Raji (cell line): ENCODE data around the gene COL18A1.

Experiments
- POLR2A ChIP-seq: IDR thresholded peaks from 2 replicates; pipeline ENCODE4 v1.6.1; 2011; ENCODE audit warnings: low read depth, low read length, control low read depth; ENCODE audit not compliant: insufficient read depth

Gene COL18A1

DNA sequence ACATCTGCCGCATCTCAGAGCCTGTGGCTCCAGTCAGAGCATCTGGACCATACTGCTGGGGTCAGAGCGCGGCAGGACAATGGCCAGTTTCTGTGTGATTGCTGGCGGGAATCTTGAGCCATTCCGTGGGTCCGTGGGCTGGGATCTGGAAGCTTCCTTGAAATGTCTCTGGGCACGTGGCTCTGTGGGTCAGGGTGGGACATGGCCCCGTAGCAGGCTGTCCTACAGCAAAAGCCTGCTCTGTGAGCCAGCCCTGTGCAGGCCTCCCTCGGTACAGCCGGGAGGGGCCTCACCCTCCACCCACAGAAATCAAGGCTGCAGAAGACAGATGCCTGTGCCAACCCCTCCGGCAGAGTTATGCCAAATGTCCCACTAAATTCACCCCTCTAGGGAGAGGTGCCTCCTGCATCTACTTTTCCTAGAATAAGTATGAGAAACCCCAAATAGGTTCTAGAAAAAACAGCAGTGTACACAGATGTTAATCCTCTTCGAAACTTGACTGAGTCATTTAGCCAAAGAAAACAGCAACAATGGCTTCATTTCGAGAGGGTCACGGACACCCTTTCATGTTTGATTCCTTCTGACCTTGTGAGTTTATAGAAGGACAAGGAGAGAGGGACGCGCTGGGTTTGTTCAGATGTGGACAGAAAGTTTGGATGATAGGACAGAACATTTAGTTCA, 27.8 kb downstream of the COL18A1 start:
- TF ChIP-seq POLR2A: no peak

GRCh38 chr21:45433301-45433700, 28.3 kb downstream of the COL18A1 start:
- no peak for TF ChIP-seq POLR2A

DNA sequence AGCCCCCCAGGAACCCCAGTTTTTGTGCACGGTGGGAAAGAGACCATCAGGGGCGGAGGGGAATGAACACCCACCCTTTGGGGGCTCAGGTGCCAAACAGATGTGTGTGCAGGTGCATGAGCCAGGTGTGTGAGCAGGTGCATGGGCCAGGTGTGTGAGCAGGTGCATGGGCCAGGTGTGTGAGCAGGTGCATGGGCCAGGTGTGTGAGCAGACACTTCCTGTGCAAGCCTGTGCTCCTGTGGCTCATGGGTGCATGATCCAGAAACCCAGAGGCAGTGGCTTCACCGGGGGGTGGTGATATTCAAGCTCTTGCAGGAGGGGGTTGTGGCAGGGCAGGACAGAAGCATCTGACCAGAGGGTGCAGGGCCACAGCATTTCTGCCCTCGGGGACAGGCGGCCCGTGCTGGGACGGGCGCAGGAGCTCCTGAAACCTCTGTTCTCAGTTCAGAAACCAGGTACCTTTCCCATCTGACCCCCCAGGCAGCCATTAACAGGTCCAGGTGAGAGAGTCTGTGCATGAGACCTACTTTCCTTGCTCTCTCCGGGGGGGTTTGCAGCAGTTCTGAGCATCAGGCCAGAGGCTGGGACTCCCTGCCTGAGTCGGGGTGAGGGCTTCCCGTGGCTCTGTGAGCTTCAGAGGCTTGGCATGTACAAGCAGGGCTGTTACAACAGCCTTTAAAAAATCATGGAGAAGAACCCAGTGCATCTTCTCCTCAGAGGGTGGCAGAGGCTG, 29.1 kb downstream of the COL18A1 start:
- TF ChIP-seq POLR2A: no peak

- no peak for TF ChIP-seq POLR2A
Observed at GRCh38 chr21:45434645-45435217, 29.8 kb downstream of the COL18A1 start.

- no peak for TF ChIP-seq POLR2A
Observed at GRCh38 chr21:45435405-45435981, 30.5 kb downstream of the COL18A1 start.

DNA sequence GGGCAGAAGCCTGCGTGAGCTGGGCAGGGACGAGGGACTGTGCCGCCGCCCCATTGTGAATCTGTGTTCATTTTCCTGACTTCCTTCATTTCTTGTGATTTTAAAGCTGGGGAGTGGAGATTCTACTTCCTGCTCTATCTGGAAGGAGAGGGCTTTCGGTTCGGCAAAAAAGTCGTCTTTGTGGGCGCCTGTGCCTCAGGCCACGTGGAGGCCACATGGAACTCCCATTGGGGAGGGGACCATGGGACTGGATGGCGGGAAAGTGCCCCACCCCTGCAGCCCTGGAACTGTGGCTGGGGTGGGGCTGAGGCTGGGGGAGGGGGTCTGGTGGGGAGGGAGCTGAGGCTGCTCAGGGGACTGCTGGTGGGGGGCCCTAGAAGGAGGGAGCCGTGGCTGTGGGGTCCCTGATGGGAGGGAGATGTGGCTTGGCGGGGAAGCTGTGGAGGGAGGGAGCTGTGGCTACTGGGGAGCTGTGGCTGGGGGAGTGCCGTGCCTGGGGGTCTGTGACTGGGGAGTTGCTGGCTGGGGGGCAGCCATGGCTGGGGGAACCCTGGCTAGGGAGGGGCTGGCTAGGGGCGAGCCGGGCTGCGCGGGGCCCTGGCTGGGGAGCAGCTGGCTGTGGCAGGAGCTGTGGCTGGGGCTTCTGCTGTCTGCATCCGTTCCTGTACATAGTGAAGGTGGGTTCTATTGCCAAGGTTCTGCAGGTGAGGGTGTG, 31.5 kb downstream of the COL18A1 start:
- no peak for TF ChIP-seq POLR2A

- no peak for TF ChIP-seq POLR2A
Observed at GRCh38 chr21:45438391-45439145, 33.6 kb downstream of the COL18A1 start.

GRCh38 chr21:45439161-45439872, 34.4 kb downstream of the COL18A1 start:
- TF ChIP-seq POLR2A: no peak

GRCh38 chr21:45439901-45440461, 35.0 kb downstream of the COL18A1 start:
- TF ChIP-seq POLR2A: no peak

DNA sequence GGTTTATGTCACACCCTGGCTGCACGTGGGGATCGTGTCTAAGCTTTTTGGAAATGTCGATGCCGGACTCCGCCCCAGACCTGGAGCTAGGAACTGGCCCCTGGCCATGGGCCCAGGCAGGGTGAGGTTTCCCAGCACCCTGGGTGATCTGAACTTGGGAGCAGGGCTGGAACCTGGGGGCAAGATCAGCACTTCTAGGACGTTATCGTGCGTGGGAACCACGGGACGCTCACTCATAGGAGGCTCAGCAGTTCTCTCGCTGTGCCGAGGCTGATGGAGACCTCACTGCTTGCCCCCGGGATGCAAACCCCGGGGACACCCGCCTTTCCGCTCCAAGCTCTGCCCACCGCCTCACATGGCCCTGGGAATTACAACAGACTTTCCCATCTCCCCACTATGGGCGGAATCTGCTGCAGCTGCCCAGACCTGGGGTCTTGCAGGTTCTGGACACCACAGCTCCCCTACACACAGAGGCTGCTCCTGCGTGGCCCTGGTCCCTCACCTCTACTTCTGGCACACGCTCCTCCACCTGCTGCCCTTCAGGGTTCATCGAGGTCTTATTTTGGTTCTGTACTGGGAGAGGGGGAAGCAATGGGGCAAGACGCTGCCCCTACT, 35.9 kb downstream of the COL18A1 start:
- no peak for TF ChIP-seq POLR2A

DNA sequence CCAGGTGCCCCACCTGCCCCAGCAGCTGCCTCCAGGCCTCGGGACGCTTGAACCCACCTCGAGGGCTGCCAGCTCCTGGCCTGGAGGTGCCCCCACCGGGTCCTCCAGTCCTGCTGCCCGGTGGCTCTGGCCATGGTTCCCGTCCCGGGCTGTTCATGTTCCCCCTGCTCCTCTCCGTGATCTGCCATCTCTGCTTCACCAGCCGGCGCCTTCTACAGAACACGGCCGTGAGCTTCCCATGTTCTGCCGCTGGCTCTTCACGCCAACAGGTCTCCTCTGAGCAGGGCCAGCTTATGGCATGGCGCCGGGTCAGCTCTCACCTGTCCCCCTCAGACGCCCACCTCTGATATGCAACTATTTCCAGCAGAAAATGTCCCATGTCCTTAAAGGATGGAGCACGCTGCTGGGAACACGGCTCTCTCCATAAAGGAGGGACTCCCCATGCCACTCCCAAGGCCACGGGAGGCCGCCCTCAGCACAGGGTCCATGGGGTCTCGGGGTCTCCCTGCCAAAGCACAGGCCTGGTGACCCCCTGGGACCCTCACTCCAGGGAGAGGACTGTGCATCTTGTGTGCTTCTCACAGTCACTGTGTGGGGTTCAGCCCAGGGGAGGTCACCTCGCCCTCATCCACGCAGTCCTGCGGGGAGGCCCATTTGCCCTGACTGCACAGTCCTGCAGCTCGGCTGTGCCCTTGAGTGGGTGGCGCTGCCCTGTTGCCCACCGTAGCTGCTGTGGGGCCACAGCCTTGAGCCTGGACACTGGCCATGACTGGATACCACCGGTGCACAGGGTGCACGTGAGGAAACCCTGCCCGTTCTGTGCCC, 36.7 kb downstream of the COL18A1 start:
- TF ChIP-seq POLR2A: no peak

- TF ChIP-seq POLR2A: no peak
Observed at GRCh38 chr21:45442276-45442675, 37.3 kb downstream of the COL18A1 start.

GRCh38 chr21:45443595-45444181, 38.7 kb downstream of the COL18A1 start:
- no peak for TF ChIP-seq POLR2A
